MM.1S (cell line): ENCODE measurements around the gene NEGR1.

Experiments
- CTCF ChIP-seq: fragments of 300-600 bp; sonication (generic); IDR thresholded peaks from 2 replicates; pipeline ENCODE4 v1.5.1; 2016; ENCODE audit warnings: antibody characterized with exemption, low read length, mixed read lengths
- EZH2 ChIP-seq: fragments of 300-600 bp; sonication (generic); optimal IDR thresholded peaks from 2 replicates; pipeline ENCODE3; 2017; ENCODE audit warnings: low read depth, mild to moderate bottlenecking, antibody characterized with exemption, low read length, mixed read lengths
- EZH2phosphoT487 ChIP-seq: fragments of 300-600 bp; sonication (generic); IDR thresholded peaks from 2 replicates; pipeline ENCODE4 v1.6.1; 2018; ENCODE audit warnings: antibody characterized with exemption, low read length

GRCh38 chr1:71885171-71885570, 397.2 kb downstream of the NEGR1 start:
- TF ChIP-seq EZH2 = no peak
- no peak for TF ChIP-seq CTCF
- no peak for TF ChIP-seq EZH2phosphoT487
